Neural progenitor cell (in vitro differentiated cells): Measurements from ENCODE around the gene FHOD3. TPM values are rescaled to one million over a fixed set of nuclear protein-coding genes. Genes with fewer than 3 reads are reported as not detected.

ENCODE experiments used
- DNase-seq: peaks from one replicate; pipeline ENCODE4 v3.0.0-alpha.2; 2016; ENCODE audit warnings: low spot score
- H2AFZ ChIP-seq: fragments of 200-600 bp; sonication (generic); replicated peaks from 2 replicates; pipeline ENCODE4 v1.6.1; 2016; ENCODE audit warnings: antibody characterized with exemption
- H3F3A ChIP-seq: fragments of 200-600 bp; sonication (generic); 2 replicates; pipeline ENCODE4 v1.6.1; 2016; ENCODE audit warnings: antibody characterized with exemption, low read depth
- H3K27ac ChIP-seq: fragments of 200-600 bp; sonication (generic); 2 replicates; pipeline ENCODE4 v1.5.1; 2016; ENCODE audit warnings: mild to moderate bottlenecking
- H3K27me3 ChIP-seq: fragments of 200-600 bp; sonication (generic); 2 replicates; pipeline ENCODE4 v1.6.1; 2016; ENCODE audit warnings: mild to moderate bottlenecking, moderate library complexity
- H3K36me3 ChIP-seq: fragments of 200-600 bp; sonication (generic); 2 replicates; pipeline ENCODE4 v1.5.1; 2016
- H3K4me1 ChIP-seq: fragments of 200-600 bp; sonication (generic); 2 replicates; pipeline ENCODE4 v1.6.1; 2016; ENCODE audit warnings: mixed run types
- H3K4me2 ChIP-seq: fragments of 200-600 bp; sonication (generic); 2 replicates; pipeline ENCODE4 v1.6.1; 2016
- H3K4me3 ChIP-seq: fragments of 200-600 bp; sonication (generic); 2 replicates; pipeline ENCODE4 v1.5.1; 2016
- H3K79me2 ChIP-seq: fragments of 200-600 bp; sonication (generic); 2 replicates; pipeline ENCODE4 v1.6.1; 2016; ENCODE audit warnings: low read depth
- H3K9ac ChIP-seq: fragments of 200-600 bp; sonication (generic); 2 replicates; pipeline ENCODE4 v1.6.1; 2016
- H3K9me3 ChIP-seq: fragments of 200-600 bp; sonication (generic); 2 replicates; pipeline ENCODE4 v1.5.1; 2016; ENCODE audit warnings: low read depth
- H4K20me1 ChIP-seq: fragments of 200-600 bp; sonication (generic); 2 replicates; pipeline ENCODE4 v1.6.1; 2016; ENCODE audit warnings: low read depth
- H3K27ac Mint-ChIP-seq: 3 replicates; pipeline ENCODE4 v1.8.0; 2021; ENCODE audit warnings: mixed read lengths
- H3K27me3 Mint-ChIP-seq: 2 replicates; pipeline ENCODE4 v1.8.0; 2022; ENCODE audit warnings: low read depth, mild to moderate bottlenecking, inconsistent platforms, moderate library complexity, mixed read lengths; ENCODE audit not compliant: insufficient read depth
- H3K36me3 Mint-ChIP-seq: 3 replicates; pipeline ENCODE4 v1.8.0; 2021; ENCODE audit warnings: mixed read lengths
- H3K4me1 Mint-ChIP-seq: 3 replicates; pipeline ENCODE4 v1.8.0; 2021; ENCODE audit warnings: mixed read lengths
- H3K4me3 Mint-ChIP-seq: 3 replicates; pipeline ENCODE4 v1.8.0; 2021; ENCODE audit warnings: mild to moderate bottlenecking, moderate library complexity, mixed read lengths
- H3K9me3 Mint-ChIP-seq: 3 replicates; pipeline ENCODE4 v1.8.0; 2020; ENCODE audit warnings: mixed read lengths
- EZH2 ChIP-seq: fragments of 200-600 bp; sonication (generic); IDR thresholded peaks from 2 replicates; pipeline ENCODE4 v1.6.1; 2017; ENCODE audit warnings: antibody characterized with exemption, mild to moderate bottlenecking, moderate library complexity
- EZH2phosphoT487 ChIP-seq: fragments of 200-600 bp; sonication (generic); IDR thresholded peaks from 2 replicates; pipeline ENCODE4 v1.6.1; 2017; ENCODE audit warnings: antibody characterized with exemption
- total RNA-seq: library from RNA; depleted of rRNA; stranded (reverse); fragments of >200 nt; gene quantifications from 2 replicates; pipeline ENCODE4 v1.2.3, GENCODE V29; 2015; ENCODE audit warnings: low replicate concordance
- TF ChIP-seq, protein P1 (sequence below): fragments of 200-600 bp; sonication (generic); IDR thresholded peaks from 2 replicates; pipeline ENCODE4 v1.5.1; 2017; ENCODE audit warnings: antibody characterized with exemption, mild to moderate bottlenecking

Gene FHOD3
- total RNA-seq, 1 donor from 2014 or later = 69.7 TPM

DNA sequence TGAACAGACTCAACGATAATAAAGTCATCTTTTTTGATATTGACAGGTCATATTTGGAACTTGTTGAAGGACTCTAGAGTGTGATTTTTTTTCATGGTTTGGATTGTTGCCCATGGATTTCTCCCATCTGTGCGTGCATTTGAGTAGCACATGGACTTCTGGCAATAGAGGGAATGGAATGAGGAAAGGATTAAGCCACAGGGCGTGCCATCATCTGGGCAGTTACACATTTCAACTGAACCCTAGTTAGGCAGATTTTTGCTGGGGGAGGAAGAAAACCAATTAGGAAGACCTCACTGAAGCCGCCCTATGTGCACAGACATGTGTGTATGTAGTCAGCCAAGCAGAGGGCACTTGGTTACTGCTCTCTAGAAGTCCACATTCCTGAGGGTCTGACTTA is 458.7 kb downstream of the FHOD3 start:
- peak overlapping the region; percentile 9 for H3K27ac Mint-ChIP-seq
- no peaks in the 10 kb centered on the region for H3K27me3 Mint-ChIP-seq
- no peaks in the 10 kb centered on the region for H3K4me1 Mint-ChIP-seq
- Histone ChIP-seq H3K4me1 (no peaks in the 10 kb centered on the region), H3K27ac (no peak overlapping the region), H3K4me3 (no peak overlapping the region), H2AFZ (no peak overlapping the region), H3K9ac (no peak overlapping the region), H3K4me2 (no peak overlapping the region), H3F3A (peaks cover 5% of the 10 kb centered on the region), H3K79me2 (no peaks in the 10 kb centered on the region), H3K27me3 (no peaks in the 10 kb centered on the region), H4K20me1 (no peaks in the 10 kb centered on the region), H3K36me3 (no peaks in the 10 kb centered on the region), H3K9me3 (no peaks in the 10 kb centered on the region)
- H3K36me3 Mint-ChIP-seq = peaks cover 19% of the 10 kb centered on the region
- H3K4me3 Mint-ChIP-seq = no peak overlapping the region
- no peaks in the 10 kb centered on the region for H3K9me3 Mint-ChIP-seq
- no peak for TF ChIP-seq EZH2phosphoT487
- TF ChIP-seq, protein P1, sequence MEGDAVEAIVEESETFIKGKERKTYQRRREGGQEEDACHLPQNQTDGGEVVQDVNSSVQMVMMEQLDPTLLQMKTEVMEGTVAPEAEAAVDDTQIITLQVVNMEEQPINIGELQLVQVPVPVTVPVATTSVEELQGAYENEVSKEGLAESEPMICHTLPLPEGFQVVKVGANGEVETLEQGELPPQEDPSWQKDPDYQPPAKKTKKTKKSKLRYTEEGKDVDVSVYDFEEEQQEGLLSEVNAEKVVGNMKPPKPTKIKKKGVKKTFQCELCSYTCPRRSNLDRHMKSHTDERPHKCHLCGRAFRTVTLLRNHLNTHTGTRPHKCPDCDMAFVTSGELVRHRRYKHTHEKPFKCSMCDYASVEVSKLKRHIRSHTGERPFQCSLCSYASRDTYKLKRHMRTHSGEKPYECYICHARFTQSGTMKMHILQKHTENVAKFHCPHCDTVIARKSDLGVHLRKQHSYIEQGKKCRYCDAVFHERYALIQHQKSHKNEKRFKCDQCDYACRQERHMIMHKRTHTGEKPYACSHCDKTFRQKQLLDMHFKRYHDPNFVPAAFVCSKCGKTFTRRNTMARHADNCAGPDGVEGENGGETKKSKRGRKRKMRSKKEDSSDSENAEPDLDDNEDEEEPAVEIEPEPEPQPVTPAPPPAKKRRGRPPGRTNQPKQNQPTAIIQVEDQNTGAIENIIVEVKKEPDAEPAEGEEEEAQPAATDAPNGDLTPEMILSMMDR = no peak
- no peak for TF ChIP-seq EZH2
- no peak for DNase-seq

DNA sequence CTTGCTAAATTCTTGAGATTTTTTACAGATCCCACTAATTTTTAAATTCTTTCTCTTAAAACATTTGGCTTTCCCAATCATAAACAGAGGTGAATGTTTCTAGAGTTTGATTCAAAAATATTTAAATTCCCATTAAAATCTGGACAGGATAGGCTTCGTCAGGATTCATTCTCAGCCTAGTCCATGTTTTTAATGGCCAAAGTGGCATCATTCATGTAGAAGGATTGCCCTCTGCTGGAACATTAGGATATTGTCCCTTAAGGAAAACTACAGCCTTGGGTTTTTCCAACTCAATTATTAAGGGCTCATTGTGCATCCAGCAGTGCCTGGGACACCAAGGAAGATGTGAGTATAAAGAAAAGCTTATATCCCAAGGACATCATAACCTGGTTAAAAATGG is 459.6 kb downstream of the FHOD3 start:
- Histone ChIP-seq H3K36me3 (peaks cover 3% of the 10 kb centered on the region), H4K20me1 (no peaks in the 10 kb centered on the region), H3K79me2 (no peaks in the 10 kb centered on the region), H3F3A (peaks cover 8% of the 10 kb centered on the region), H3K4me2 (no peak overlapping the region), H3K4me1 (no peaks in the 10 kb centered on the region), H3K27me3 (no peaks in the 10 kb centered on the region), H3K27ac (no peak overlapping the region), H3K4me3 (no peak overlapping the region), H3K9me3 (no peaks in the 10 kb centered on the region), H2AFZ (no peak overlapping the region), H3K9ac (no peak overlapping the region)
- Mint-ChIP-seq H3K27me3 (no peaks in the 10 kb centered on the region), H3K9me3 (no peaks in the 10 kb centered on the region), H3K27ac (no peak overlapping the region), H3K36me3 (peaks cover 22% of the 10 kb centered on the region), H3K4me1 (no peaks in the 10 kb centered on the region), H3K4me3 (no peak overlapping the region)
- DNase-seq = peak; percentile 71
- TF ChIP-seq, protein P1 = peak; percentile 70
- TF ChIP-seq EZH2 = no peak
- no peak for TF ChIP-seq EZH2phosphoT487

DNA sequence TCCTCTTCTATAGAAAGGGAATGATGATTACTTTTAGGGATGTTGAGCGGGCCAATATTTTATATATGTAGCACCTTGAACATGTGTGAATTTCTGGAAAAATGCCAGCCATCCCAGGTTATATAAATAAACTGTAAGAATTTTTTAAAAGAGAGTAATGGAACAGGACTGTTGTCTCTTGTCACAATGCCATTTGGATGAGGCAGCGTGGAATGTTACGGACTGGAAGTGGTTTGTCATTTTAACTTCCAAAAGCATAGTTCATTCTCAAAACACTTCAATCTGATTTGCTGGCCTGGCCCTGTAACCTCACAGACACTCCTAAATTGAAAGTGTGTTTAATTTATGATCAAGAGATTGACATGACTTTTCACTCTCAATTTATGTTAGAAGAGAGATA is 460.5 kb downstream of the FHOD3 start:
- H2AFZ ChIP-seq = no peak overlapping the region
- Mint-ChIP-seq H3K27ac (no peak overlapping the region), H3K27me3 (no peaks in the 10 kb centered on the region), H3K4me3 (no peak overlapping the region), H3K36me3 (peaks cover 26% of the 10 kb centered on the region), H3K4me1 (no peaks in the 10 kb centered on the region), H3K9me3 (no peaks in the 10 kb centered on the region)
- DNase-seq = no peak
- peaks cover 17% of the 10 kb centered on the region for H3F3A ChIP-seq
- no peak overlapping the region for H3K27ac ChIP-seq
- H3K79me2 ChIP-seq = no peaks in the 10 kb centered on the region
- H3K27me3 ChIP-seq = no peaks in the 10 kb centered on the region
- H3K9me3 ChIP-seq = no peaks in the 10 kb centered on the region
- TF ChIP-seq EZH2phosphoT487 (no peak), EZH2 (no peak)
- TF ChIP-seq, protein P1 = no peak
- no peak overlapping the region for H3K4me2 ChIP-seq
- H3K9ac ChIP-seq = no peak overlapping the region
- H3K4me1 ChIP-seq = no peaks in the 10 kb centered on the region
- no peak overlapping the region for H3K4me3 ChIP-seq
- no peaks in the 10 kb centered on the region for H4K20me1 ChIP-seq
- peaks cover 10% of the 10 kb centered on the region for H3K36me3 ChIP-seq
